Stimulated activated CD8-positive, alpha-beta memory T cell treated with anti-CD3 and anti-CD28 coated beads, Interleukin-4, amount 100 ng/mL, for 24 hours (primary cell): ENCODE measurements around the gene ARID5A.
A peak's percentile ranks its signal among the peaks of the same experiment; 100 is the strongest.

Experiments
- DNase-seq: peaks from one replicate; pipeline ENCODE4 v3.0.0-alpha.2; 2020; ENCODE audit warnings: low read depth

ARID5A gene

DNA sequence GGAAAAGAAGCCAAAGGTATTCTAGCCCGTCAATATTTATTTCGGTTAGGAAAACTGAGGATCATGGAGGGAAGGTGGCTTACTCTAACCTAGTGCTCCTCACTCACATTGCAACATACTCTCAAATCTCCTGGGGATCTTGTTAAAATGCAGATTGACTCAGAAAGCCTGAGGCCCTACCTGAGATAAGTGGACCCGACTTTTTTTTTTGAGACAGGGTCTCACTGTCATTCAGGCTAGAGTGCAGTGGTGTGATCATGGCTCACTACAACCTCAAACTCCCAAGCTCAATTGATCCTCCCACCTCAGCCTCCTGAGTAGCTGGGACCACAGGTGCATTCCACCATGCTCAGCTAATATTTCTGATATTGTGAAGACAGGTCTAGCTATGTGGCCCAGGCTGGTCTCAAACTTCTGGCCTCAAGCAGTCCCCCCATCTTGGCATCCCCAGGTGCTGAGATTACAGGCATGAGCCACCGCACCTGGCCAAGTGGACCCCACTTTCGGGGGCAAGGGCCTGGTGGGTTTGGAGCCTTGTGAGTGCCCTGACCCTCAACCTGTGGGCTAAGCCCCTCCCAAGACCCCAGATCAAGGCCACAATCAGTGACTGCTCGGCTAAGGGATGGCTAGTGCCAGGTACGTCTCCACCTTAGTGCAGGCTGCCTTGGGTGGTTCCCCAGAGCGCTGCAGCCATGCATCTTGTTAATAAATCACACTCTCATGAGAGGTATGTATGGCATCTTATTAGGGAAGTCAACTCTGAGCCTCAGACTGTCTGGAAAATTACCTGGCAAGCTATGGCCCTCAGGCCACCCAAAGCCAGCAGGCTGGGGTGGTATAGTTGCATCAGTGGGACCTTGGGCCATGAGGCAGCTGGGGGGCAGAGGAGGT is 30.3 kb upstream of the ARID5A start:
- DNase-seq = no peak

DNA sequence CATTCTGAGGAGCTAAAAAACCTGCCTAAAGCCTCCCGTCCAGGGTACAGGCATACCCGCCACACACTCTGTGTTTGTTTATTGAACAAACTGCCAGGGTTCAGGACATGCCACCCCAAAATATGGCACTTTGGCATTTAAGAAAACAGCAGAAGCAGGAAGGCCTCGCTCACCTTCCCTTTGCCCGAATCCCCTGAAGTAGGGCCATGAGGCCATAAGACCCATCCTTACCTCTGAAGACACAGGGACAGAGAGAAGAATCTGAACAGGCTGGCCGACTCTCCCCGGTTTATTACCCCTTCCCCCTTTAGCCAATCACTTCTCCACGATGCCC is 29.7 kb upstream of the ARID5A start:
- DNase-seq = no peak

DNA sequence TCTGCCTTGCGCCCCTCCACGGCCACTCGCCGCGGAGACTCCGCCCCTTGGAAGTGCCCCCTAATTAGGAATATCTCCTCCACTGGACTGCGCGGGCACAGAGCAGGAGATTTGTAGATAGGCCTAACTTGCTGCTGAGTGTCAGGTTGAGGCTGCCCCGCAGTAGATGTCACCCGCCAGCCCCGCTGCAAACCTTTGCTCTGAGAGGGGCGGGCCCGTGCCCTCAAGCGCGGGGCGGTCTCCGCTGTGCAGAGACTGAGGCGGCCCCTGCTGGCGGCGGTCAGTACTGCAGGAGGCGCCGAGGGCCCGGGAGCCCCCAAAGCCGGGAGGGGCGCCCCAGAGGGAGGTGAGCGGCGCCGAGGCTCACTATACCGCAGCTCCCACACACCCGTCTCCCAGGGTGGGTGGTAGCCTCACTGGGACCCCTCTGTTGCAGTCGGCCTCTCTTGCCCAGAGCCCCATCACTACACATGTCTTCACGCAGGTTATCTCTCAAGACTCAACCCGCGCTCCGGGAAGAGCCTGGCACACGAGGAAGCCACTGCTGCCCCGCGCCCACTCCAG is 28.5 kb upstream of the ARID5A start:
- peak; percentile 85 for DNase-seq

DNA sequence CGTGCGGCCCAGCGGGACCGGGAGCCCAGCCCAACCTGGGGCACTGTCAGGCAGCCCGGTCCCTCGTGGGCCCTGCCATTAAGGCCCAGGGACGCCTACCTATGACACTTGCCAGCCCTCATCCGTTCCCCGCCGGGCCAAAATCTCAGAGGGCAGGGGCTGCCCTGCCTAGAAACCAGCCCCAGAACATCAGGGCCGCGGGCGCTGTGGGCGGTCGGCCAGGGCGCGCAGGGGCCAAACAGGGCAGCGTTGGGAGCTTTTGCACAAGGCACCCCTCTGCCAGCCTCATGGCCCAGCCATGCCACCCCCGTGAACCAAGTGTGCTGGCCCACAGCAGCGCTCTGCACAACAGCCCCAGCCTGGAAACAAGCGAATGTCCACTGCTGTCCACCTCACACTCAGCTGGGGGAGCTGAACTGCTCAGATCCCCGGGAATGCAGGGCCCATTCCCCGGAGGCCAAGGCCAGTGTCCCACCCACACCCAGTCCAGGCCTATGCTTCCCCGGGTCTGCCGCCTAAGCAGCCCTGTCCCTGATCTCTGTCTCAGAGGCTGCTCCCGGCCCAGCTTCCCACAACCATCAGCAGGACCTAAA is 27.9 kb upstream of the ARID5A start:
- DNase-seq = no peak

DNA sequence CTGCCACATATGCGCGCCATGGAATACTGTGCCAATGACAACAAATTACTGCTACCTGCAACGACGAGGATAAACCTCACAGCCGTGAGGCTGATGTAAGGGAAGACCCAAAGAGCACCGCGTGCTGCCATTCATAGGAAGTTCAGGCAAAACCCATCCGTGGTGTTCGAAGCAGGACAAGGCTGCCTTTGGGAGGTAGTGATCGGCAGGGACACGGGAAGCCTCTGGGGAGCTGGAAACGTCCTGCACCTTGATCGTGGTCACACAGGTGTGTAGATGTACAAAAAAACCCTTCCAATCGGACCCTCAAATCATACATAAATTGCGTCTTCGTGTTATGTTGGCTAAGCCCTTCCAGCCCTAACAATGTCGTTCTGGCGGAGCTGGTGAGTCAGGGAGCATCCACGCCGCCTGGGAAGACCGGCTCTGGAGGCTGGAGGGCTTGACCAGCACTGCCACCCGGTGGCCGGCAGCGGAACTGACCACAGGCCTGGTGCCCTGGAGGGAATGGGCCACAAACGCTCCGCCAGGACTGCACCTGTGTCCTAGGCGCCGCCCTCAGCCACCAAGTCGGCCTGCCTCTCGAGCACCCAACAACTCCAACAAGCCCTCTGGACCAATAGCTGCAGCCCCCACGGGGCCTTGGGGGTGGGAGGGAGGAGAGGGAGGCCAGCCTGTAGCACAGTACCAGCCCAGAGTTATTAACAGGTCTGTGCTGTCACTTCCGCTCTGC is 27.3 kb upstream of the ARID5A start:
- DNase-seq = peak; percentile 52

DNA sequence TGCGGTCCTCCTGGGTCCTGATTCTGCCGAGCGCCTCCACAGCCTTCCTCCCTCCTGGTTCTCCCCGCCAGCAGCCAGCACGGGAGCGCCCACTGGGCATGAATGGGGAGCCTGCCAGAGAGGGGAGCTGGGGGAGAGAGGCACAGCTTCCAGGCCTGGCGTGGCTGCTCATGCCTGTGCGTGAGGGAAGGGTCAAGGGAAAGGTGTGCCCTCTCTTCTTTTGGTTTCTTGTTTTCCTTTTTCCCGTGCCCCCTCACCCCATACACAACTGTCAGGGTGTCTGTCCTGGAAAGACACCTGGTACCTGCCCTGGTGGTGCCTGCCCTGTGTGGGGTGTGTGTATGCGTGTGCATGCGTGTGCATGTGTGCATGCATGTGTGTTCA is 26.7 kb upstream of the ARID5A start:
- no peak for DNase-seq

DNA sequence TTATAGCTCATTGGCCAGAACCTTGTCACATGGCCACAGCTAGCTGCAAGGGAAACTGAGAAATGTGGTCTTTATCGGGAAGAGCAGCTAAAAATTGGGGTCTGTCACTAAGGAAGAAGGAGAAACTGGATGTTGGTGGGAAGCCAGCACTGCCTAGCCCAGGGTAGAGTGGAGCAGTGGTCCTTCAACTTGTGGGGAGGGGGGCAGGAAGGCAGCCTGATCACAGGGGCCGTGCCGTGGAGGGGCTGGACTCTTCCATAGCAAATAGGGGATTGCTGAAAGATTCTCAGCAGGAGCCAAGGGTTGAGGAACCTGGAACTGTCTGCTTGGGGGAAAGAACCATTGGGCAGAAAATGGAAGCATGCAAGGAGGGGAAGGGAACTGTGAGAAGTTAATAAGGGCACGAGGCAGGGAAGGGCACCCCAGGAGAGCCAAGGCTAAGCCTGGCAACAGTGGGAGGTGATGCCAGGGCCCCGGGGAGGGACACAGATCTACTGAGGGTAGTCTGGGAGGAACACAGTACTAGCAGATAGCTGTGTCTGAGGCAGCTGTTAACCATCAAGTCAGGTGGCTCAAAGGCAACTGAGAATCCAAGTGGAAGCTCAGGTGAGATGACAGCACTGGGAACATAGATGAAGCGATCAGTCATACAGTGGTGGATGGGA is 25.5 kb upstream of the ARID5A start:
- DNase-seq = no peak

DNA sequence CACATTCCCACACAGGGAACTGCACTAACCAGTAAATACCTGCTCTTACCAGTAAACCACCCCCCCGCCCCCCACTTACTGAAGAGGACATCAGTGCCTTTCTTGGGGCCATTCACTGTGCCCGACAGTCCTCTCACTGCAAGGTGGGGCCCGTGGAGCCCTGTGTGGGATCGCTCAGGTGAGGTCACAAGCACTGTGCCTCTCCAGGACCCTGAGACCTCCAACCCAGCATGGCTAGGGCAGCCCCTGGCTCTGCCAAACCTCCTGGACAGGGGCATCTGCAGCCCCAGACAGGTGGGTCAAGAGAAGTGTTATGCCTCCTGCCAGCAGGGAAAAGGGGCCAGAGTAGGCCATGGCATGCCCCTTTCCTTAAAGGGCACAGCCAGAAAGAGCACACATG is 24.7 kb upstream of the ARID5A start:
- no peak for DNase-seq

DNA sequence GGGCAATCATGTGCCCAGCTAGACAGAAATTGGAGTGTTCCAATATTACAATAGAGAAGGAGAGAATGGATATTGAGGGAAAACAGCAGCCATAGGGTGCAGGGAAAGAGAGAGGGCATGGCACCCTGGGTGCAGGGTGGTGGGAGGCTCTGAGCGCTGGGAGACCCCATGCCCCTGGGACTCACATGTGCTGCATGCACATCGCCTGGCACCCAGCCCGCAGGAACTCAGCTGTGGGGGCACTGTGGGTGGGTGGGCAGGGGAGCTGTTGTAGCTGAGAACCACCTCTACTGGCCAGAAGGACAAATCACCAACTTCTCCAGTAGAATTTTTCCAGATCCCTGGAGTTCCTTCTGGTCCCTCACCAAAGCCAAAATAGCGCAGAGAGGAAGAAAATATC is 24.2 kb upstream of the ARID5A start:
- no peak for DNase-seq

DNA sequence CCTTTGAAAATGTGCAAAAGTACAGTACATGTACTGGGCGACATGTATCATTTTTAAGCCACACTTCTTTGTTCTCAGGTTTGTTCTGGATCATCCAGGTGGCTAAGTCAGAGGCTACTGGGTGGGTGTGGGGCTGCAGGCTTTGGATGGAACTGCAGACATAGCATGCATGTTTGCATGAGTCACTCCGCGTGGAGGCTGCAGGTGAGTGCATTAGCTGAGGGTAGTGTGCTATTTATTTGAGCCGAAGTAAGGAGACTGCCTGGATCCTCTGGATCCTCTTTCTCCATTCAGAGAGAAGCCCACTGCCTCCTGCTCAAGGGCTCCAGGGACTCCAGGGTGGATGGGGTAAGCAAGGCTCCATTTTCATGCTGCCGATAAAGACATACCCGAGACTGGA is 22.0 kb upstream of the ARID5A start:
- DNase-seq = no peak

DNA sequence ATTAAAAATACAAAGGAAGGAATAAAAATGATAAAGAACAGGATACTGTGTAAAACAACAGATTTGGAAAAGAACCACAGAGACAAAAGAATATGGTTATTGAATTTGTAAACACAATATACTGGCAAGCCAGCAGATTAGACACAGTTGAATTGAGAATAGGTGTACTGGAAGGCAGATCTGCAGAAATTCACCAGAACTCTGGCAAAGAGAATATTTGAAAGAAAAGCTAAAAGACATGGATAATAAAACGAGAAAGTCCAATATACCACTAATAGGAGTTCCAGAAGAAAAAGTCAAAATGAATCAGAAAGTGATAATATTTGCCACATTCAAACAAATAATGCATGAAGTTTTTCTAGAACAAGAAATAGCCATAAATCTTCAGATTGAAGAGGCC is 19.5 kb upstream of the ARID5A start:
- no peak for DNase-seq

DNA sequence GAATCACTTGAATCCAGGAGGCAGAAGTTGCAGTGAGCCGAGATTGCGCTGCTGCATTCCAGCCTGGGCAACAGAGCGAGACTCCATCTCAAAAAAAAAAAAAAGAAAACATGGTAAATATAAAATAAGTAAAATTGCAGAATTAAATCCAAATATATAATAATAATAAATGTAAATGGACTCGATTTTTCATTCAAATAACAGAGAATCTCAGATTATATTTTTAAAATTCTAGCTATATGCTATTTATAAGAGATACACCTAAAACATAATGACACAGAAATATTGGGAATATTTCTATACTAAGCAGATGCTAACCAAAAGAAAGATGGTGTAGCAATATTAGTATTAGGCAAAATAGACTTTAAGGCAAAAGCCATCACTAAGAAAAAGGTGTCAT is 16.3 kb upstream of the ARID5A start:
- no peak for DNase-seq

DNA sequence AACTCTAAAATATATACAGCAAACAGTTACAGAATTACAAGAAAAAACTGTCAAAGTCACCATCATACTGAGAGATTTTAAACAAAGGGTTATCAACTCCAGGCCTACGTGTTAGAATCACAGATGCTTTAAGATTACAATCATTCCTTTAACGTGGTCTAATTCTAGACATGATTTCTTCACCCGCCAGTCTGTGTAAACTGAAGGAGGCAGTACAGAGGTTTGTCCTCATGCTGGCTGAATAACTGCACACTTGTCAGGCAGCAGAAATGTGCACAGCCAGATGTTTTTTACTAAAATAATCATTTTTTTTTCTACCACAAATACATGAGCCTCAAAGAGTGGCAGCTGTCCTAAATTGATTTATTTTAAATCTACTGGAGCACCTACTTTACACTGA is 15.9 kb upstream of the ARID5A start:
- DNase-seq = no peak

DNA sequence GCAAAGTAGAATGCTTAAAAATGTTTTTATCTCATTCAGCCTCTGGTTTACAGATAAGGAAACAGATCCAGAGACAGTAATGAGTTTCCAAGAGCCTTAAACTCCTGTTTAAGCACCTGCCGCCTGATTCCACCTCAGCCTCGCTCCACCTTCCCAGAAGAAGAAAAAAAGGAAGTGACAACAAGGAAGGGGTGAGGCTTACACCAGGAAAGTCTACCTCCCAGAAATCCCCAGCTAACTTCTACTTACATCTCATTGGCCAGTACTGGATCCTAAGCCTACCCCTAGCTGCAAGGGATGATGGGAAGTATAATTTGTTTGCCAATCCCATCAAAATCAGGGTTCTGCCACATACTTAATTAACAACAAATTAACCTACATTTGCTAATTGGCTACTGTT is 15.3 kb upstream of the ARID5A start:
- DNase-seq = no peak

DNA sequence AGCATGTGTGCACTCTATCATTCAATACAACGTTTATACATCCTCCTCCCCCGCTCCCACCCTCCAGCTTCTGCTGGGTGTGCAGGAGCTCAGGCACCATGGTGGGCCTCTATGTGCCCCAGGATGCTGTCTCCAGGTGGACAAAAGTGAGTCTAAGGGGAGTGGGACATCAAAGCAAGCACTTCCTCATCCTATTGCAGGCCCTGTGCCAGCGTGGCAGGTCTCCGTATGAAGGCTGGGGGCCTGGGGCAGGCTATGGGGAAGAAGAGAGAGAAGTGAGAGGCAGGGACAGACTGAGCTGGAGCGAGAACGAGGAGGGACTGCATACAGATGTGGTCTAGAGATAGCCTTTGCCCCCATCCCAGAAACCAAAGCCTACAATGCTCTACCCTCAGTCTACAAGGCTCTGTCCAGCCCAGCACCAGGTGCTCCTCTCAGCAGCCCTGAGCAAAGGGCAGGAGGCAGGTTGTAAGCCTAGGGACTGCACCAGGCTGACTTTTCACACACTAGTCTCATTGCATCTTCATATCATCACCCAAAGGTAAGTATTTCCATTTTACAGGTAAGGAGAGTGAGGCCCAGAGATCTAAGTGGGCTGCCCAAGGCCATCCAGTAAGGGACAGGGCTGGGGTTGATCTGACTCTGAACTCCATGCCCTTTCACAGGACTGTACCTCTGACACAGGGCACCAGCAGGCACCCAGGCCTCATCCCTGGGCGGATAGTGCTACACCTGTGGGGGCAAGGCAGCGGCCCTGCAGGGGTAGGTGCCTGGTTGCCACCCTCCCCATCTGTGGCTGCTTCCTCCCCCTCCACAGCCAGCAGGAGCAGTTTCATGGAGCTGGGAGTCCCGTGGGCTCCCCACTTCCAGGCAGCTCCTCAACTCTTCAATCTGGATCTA is 14.0 kb upstream of the ARID5A start:
- no peak for DNase-seq

DNA sequence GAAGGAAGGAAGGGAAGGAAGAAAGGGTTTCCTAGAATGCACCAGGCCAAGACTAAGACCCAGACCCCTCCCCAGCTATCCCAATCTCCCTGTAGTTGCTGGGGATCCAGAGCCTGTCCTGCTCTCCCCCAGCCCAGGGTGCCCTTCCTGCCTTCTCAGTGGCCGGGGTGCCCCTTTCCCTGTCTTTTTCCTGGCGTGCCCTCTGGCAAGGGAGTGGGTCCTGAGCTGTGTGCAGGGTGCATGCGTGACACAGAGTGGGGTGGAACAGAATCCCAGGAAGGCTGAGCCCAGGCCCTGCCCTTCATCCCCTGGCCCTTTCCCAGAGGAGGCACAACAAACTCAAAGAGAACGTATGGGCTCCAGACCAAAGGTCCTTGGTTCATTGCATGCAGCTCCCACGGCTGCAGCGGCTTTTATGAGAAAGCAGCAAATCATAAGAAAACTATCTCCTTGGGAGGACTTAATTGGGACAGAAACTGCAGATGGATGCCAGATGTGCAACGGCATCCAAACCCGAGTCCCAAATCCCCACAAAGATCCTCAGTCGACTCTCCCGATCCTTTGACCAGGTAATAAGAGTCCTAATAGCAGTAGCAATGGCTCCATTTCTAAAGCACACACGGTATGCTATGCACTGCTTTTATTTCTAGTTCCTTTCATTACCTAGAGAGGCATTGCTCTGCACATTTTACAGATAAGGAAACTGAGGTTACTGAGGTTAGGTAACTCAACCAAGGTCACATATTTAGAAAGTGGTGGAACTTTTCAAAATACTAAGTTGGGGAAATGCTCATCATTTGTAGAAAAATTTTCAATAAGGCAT is 12.7 kb upstream of the ARID5A start:
- no peak for DNase-seq

DNA sequence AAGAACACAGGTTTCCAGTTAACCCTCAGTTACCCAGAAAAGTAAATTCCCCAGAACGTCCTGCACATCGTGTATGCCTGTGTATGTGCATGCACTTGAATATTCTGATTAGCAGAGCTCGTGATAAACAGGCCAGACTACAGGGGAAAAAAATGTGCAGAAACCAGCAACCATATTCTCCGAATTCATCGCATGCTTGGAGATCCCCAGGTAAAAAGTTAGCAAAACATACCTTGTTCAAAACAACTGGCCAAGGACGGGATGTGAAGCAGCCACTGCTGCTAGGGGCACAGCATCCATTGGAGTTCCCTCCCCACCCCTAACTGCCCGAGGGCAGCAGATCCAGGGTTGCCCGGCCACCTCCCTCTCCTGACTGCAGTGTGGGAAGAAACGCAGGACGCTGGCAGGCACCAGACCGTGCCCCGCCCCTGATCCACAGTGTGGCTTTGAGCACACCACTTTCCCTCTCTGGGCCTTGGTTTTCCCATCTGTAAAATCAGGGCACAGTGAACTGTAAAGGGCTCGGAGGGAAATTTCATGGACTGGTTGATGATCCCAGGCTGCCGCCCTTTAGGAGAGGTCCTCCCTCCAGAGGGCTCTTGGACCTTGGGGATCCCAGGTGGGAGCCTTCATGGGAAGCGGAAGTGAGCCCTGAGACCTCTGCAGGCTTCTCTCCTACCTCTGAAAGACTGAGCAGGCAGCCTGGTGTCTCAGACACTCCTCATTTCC is 11.9 kb upstream of the ARID5A start:
- no peak for DNase-seq

DNA sequence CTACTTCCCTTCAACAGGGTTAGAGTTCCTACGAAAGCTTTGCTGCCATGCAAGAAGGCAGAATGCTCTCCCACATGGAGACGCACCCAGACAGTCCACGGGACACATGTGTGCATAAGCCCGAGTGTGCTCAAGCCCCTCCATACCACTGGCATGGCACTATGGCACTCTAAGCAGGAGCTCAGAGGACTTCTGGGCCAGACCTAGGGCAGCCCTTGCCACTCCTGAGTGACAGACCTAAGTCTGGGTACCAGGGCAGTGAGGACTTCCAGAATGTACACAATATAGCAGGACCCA is 11.4 kb upstream of the ARID5A start:
- DNase-seq = no peak

DNA sequence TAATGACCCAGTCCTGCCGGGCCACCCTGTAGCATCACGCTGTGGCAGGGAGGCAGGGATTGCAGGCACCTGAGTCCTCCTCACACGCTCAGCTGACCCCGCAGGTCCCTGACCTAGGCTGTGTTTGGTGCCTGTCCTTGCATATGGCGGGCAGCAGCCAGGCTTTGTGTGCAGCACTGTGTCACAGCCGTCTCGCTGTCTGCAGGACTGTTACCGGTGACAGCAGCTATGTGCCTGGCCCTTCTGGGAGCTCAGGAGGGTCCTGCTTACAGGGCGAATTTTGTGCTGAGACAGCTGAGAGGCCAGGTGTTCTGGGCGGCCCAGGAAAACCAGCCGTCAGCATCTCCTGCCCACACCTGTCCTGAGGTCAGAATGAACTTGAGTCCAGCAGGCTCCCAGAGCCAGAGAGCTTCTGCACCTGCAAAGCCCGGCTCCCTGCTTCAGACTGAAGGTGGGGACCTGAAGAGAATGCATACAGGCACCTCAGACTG is 10.4 kb upstream of the ARID5A start:
- DNase-seq = no peak
